ENCODE measurements around the gene LHPP.

Gene LHPP

DNA sequence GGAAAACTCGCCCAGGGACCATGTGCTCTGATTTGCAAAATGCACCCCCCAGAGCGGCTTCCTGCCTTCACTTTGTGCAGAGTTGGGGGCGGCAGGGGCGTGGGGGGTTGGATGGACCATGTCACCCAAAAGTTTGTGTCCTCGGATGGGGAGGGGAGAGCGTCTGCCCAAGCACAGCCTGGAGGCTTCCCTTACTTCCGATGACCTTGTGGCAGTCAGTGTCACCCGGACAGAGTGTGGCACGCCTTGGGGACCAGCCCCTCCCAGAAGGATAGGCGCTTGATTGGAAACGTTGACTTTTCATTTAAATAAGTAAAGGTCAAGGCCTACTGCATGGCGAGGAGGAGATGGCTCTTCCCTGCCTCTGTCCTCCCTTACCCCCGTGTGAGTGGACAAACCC, 71.6 kb downstream of the LHPP start:
- no peak for DNase-seq
- CTCF ChIA-PET: interaction anchor here (1.3 to 1.6 kb wide), 2 partner anchors 208 to 214 kb away, joined by 3 to 6 read pairs; no protein-coding TSS in a partner anchor
- H3K4me3 Mint-ChIP-seq: no peak overlapping the region
- H3K27ac Mint-ChIP-seq: no peak overlapping the region
- H3K4me1 Mint-ChIP-seq: peaks cover 6% of the 10 kb centered on the region
- peaks cover under 1% of the 10 kb centered on the region for H3K27me3 Mint-ChIP-seq
- no peaks in the 10 kb centered on the region for H3K36me3 Mint-ChIP-seq
- H3K9me3 Mint-ChIP-seq: no peaks in the 10 kb centered on the region

GRCh38 chr10:124534231-124534798, 72.7 kb downstream of the LHPP start:
- H3K9me3 Mint-ChIP-seq: no peaks in the 10 kb centered on the region
- no peak overlapping the region for H3K27ac Mint-ChIP-seq
- DNase-seq: peak; percentile 33
- H3K36me3 Mint-ChIP-seq: no peaks in the 10 kb centered on the region
- CTCF ChIA-PET: interaction anchor here (0.7 to 2.5 kb wide), 4 partner anchors 207 to 295 kb away, joined by 3 to 11 read pairs (median 3); no protein-coding TSS in a partner anchor
- peaks cover 4% of the 10 kb centered on the region for H3K27me3 Mint-ChIP-seq
- H3K4me1 Mint-ChIP-seq: peaks cover 6% of the 10 kb centered on the region
- no peak overlapping the region for H3K4me3 Mint-ChIP-seq

GRCh38 chr10:124534826-124535601, 73.4 kb downstream of the LHPP start:
- peaks cover 6% of the 10 kb centered on the region for H3K4me1 Mint-ChIP-seq
- H3K9me3 Mint-ChIP-seq: no peaks in the 10 kb centered on the region
- H3K27ac Mint-ChIP-seq: no peak overlapping the region
- no peaks in the 10 kb centered on the region for H3K36me3 Mint-ChIP-seq
- DNase-seq: no peak
- peaks cover 4% of the 10 kb centered on the region for H3K27me3 Mint-ChIP-seq
- H3K4me3 Mint-ChIP-seq: no peak overlapping the region
- CTCF ChIA-PET: interaction anchor here (1.1 to 2.5 kb wide), 4 partner anchors 206 to 526 kb away, joined by 3 to 11 read pairs (median 4); no protein-coding TSS in a partner anchor

GRCh38 chr10:124535731-124536495, 74.3 kb downstream of the LHPP start:
- no peaks in the 10 kb centered on the region for H3K36me3 Mint-ChIP-seq
- H3K27me3 Mint-ChIP-seq: peaks cover 4% of the 10 kb centered on the region
- no peaks in the 10 kb centered on the region for H3K9me3 Mint-ChIP-seq
- no peak overlapping the region for H3K4me3 Mint-ChIP-seq
- no peak for DNase-seq
- CTCF ChIA-PET: interaction anchor here (0.8 to 2.5 kb wide), 5 partner anchors 205 to 525 kb away, joined by 3 to 11 read pairs (median 3); no protein-coding TSS in a partner anchor
- H3K4me1 Mint-ChIP-seq: peaks cover 2% of the 10 kb centered on the region
- no peak overlapping the region for H3K27ac Mint-ChIP-seq

- Mint-ChIP-seq H3K36me3 (no peaks in the 10 kb centered on the region), H3K4me1 (peaks cover 2% of the 10 kb centered on the region), H3K4me3 (no peak overlapping the region), H3K9me3 (no peaks in the 10 kb centered on the region), H3K27ac (no peak overlapping the region), H3K27me3 (peaks cover 4% of the 10 kb centered on the region)
- no peak for DNase-seq
- CTCF ChIA-PET: interaction anchor here (0.8 to 2.2 kb wide), 2 partner anchors 183 to 205 kb away, joined by 3 to 5 read pairs; no protein-coding TSS in a partner anchor
Measured at GRCh38 chr10:124536496-124537050, 75.0 kb downstream of the LHPP start.

- peaks cover 4% of the 10 kb centered on the region for H3K27me3 Mint-ChIP-seq
- no peak for DNase-seq
- no peaks in the 10 kb centered on the region for H3K36me3 Mint-ChIP-seq
- no peaks in the 10 kb centered on the region for H3K9me3 Mint-ChIP-seq
- H3K4me1 Mint-ChIP-seq: peaks cover 2% of the 10 kb centered on the region
- H3K4me3 Mint-ChIP-seq: no peak overlapping the region
- CTCF ChIA-PET: interaction anchor here (0.8 to 2.2 kb wide), 2 partner anchors 183 to 204 kb away, joined by 3 to 5 read pairs; no protein-coding TSS in a partner anchor
- no peak overlapping the region for H3K27ac Mint-ChIP-seq
Measured at GRCh38 chr10:124537166-124537725, 75.6 kb downstream of the LHPP start.

GRCh38 chr10:124537891-124538290, 76.3 kb downstream of the LHPP start:
- CTCF ChIA-PET: interaction anchor here (1.5 to 3.1 kb wide), 4 partner anchors 182 to 292 kb away, joined by 4 to 26 read pairs (median 6); no protein-coding TSS in a partner anchor
- Mint-ChIP-seq H3K27ac (no peak overlapping the region), H3K4me1 (peaks cover 2% of the 10 kb centered on the region), H3K4me3 (no peak overlapping the region), H3K36me3 (no peaks in the 10 kb centered on the region), H3K27me3 (peaks cover 8% of the 10 kb centered on the region), H3K9me3 (no peaks in the 10 kb centered on the region)
- no peak for DNase-seq

- H3K4me1 Mint-ChIP-seq: peaks cover 2% of the 10 kb centered on the region
- no peaks in the 10 kb centered on the region for H3K36me3 Mint-ChIP-seq
- H3K27ac Mint-ChIP-seq: no peak overlapping the region
- no peak overlapping the region for H3K4me3 Mint-ChIP-seq
- H3K27me3 Mint-ChIP-seq: peaks cover 10% of the 10 kb centered on the region
- H3K9me3 Mint-ChIP-seq: no peaks in the 10 kb centered on the region
- DNase-seq: no peak
- CTCF ChIA-PET: interaction anchor here (0.9 to 3.6 kb wide), 6 partner anchors 181 to 291 kb away, joined by 3 to 26 read pairs (median 6); no protein-coding TSS in a partner anchor
Measured at GRCh38 chr10:124538706-124539105, 77.1 kb downstream of the LHPP start.

DNA sequence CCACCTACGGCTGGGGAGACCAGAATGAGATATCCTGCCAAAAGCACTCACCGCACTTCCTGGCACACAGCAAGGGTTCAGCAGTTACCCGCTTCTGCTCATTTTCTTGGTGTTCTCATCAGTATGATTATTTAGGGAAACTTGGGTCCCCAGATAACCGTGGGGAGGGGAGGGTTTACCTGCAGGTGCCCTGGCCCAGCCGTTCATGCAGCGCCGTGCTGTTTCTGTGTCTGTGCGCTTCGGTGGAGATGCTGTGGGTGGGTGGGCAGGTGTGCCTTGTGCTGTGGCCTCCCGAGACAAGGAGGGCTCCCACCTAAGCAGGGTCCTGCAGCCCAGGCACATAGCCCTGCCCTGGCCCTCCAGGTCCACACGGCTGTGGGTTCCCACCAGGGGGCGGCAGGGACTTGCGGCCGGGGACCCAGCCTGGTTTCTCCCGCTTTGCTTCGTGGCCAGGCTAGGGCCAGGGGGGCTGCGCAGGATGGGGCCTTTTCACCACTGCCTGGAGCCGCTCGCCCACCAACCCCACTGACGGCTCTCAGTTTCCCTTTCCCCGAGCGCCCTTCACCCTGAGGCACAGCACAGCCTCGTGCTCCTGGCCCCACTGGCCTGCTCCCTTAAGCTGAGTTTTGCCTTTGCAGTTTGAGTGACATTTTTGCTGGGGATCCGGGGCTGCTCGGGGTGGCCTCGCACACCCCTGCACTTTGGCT, 78.5 kb downstream of the LHPP start:
- CTCF ChIA-PET: interaction anchor here (0.7 to 3.6 kb wide), 6 partner anchors 12 to 283 kb away, joined by 3 to 26 read pairs (median 4); no protein-coding TSS in a partner anchor

GRCh38 chr10:124541076-124541903, 79.7 kb downstream of the LHPP start:
- Mint-ChIP-seq H3K9me3 (no peaks in the 10 kb centered on the region), H3K27me3 (peaks cover 26% of the 10 kb centered on the region), H3K4me3 (no peak overlapping the region), H3K4me1 (peaks cover 13% of the 10 kb centered on the region), H3K27ac (no peak overlapping the region), H3K36me3 (no peaks in the 10 kb centered on the region)
- DNase-seq: no peak
- CTCF ChIA-PET: interaction anchor here (0.7 to 3.6 kb wide), 8 partner anchors 24 to 286 kb away, joined by 3 to 26 read pairs (median 4); no protein-coding TSS in a partner anchor

More for the DNA sequence above, 78.5 kb downstream of the LHPP start:
- DNase-seq: peak; percentile 75
- Mint-ChIP-seq H3K4me1 (peaks cover 7% of the 10 kb centered on the region), H3K27me3 (peaks cover 21% of the 10 kb centered on the region), H3K36me3 (no peaks in the 10 kb centered on the region), H3K9me3 (no peaks in the 10 kb centered on the region), H3K4me3 (no peak overlapping the region), H3K27ac (no peak overlapping the region)

DNA sequence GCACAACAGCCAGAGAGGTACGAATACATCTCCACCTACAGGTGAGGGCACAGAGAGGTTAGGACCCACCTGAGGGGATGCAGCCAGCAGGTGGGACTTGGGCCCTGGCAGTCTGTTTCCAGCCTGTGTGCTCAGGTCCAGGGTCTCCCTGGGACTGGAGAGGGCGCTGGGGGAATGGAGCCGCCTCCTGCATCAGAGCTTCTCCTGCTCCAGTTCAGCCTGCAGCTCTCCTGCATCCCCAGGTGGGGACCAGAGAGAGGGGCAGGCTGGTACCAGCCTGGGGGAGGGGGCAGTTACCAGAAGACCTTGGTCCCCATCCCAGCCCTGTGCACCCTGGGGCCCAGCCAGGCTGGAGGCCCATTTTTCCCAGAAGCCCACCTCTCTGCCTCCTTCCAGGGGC, 80.7 kb downstream of the LHPP start:
- no peaks in the 10 kb centered on the region for H3K36me3 Mint-ChIP-seq
- peaks cover 16% of the 10 kb centered on the region for H3K4me1 Mint-ChIP-seq
- no peak overlapping the region for H3K27ac Mint-ChIP-seq
- H3K27me3 Mint-ChIP-seq: peaks cover 26% of the 10 kb centered on the region
- CTCF ChIA-PET: no interaction called here
- no peaks in the 10 kb centered on the region for H3K9me3 Mint-ChIP-seq
- no peak overlapping the region for H3K4me3 Mint-ChIP-seq
- no peak for DNase-seq

GRCh38 chr10:124543146-124543545, 81.5 kb downstream of the LHPP start:
- CTCF ChIA-PET: no interaction called here
- H3K36me3 Mint-ChIP-seq: no peaks in the 10 kb centered on the region
- no peak overlapping the region for H3K27ac Mint-ChIP-seq
- peaks cover 16% of the 10 kb centered on the region for H3K4me1 Mint-ChIP-seq
- no peak overlapping the region for H3K4me3 Mint-ChIP-seq
- peaks cover 28% of the 10 kb centered on the region for H3K27me3 Mint-ChIP-seq
- no peaks in the 10 kb centered on the region for H3K9me3 Mint-ChIP-seq
- no peak for DNase-seq
